K562 (cell line): ENCODE measurements around the gene VILL. TPM values are rescaled to one million over a fixed set of nuclear protein-coding genes. Genes with fewer than 3 reads are reported as not detected.

Experiments
- BACH1 ChIP-seq: fragments of 200-800 bp; sonication (Bioruptor generic); IDR thresholded peaks from 2 replicates; pipeline ENCODE4 v1.6.1; 2016; ENCODE audit warnings: missing genetic modification characterization, missing compliant biosample characterization
- CBFA2T3 ChIP-seq: fragments of 450-650 bp; IDR thresholded peaks from 2 replicates; pipeline ENCODE4 v1.6.1; 2017
- CXXC5 ChIP-seq: fragments of 250-450 bp; sonication (Bioruptor Pico); IDR thresholded peaks from 2 replicates; pipeline ENCODE4 v1.8.0; 2022; ENCODE audit warnings: inconsistent platforms, mild to moderate bottlenecking, moderate library complexity
- ETV6 ChIP-seq, 3 experiments: fragments of 150-350 bp in 1 of 3; sonication (generic) in 1 of 3; formaldehyde crosslinking in 1 of 3; IDR thresholded peaks; 2 replicates each; pipeline versions ENCODE4 v1.6.1 to v1.8.0; 2014 to 2022; ENCODE audit warnings: borderline replicate concordance in 2 of 3, low read depth in 2 of 3, antibody characterized with exemption in 1 of 3, low read length in 1 of 3, mild to moderate bottlenecking in 1 of 3, missing genetic modification reagents in 1 of 3
- LEF1 ChIP-seq: fragments of 450-650 bp; IDR thresholded peaks from 2 replicates; pipeline ENCODE4 v1.6.1; 2016; ENCODE audit warnings: mild to moderate bottlenecking
- NR3C1 ChIP-seq: sonication (generic); formaldehyde crosslinking; IDR thresholded peaks from 2 replicates; pipeline ENCODE4 v1.8.1; 2022; ENCODE audit warnings: missing genetic modification reagents
- RBM39 ChIP-seq: fragments of 200-400 bp; formaldehyde crosslinking; optimal IDR thresholded peaks from 2 replicates; pipeline ENCODE3; 2018; ENCODE audit warnings: low read depth, low read length
- RNF2 ChIP-seq: sonication (generic); IDR thresholded peaks from 2 replicates; pipeline ENCODE4 v1.6.1; 2016
- SNRNP70 ChIP-seq: fragments of 200-400 bp; formaldehyde crosslinking; optimal IDR thresholded peaks from 2 replicates; pipeline ENCODE3; 2017; ENCODE audit warnings: low read depth, low read length
- ZNF143 ChIP-seq: sonication (generic); formaldehyde crosslinking; IDR thresholded peaks from 2 replicates; pipeline ENCODE4 v1.9.0; 2022; ENCODE audit warnings: mild to moderate bottlenecking, missing genetic modification reagents
- ZNF23 ChIP-seq: fragments of 250-450 bp; sonication (Bioruptor Pico); IDR thresholded peaks from 2 replicates; pipeline ENCODE4 v1.4.0; 2020; ENCODE audit warnings: mild to moderate bottlenecking
- ZNF766 ChIP-seq: fragments of 200-800 bp; sonication (Bioruptor generic); conservative IDR thresholded peaks from 2 replicates; pipeline ENCODE4 v1.6.1; 2016; ENCODE audit warnings: missing genetic modification characterization, missing compliant biosample characterization
- polyA plus RNA-seq, 8 experiments: library from polyadenylated mRNA; depleted of rRNA in 4 of 8; stranded (reverse) in 5 of 8; unstranded in 3 of 8; fragments of >200 nt; fragmentation: Nextera tagmentation in 2 of 8; fragmentation: Illumina TruSeq in 1 of 8; extraction: Ambion mirVana in 2 of 8; extraction: Trizol in 1 of 8; gene quantifications; 2 replicates each; pipeline versions ENCODE4 v1.2.1 to v1.2.3, GENCODE V29; 2011 to 2014; ENCODE audit warnings: inconsistent platforms in 1 of 8, missing spikeins in 1 of 8
- total RNA-seq, 7 experiments: library from RNA; depleted of rRNA in 6 of 7; stranded (reverse); fragments of >200 nt in 6 of 7; fragmentation: Illumina TruSeq in 2 of 7; extraction: Trizol in 2 of 7; gene quantifications; 2 replicates each; pipeline versions ENCODE4 v1.2.1 to v1.2.3, GENCODE V29; 2011 to 2021; ENCODE audit warnings: low replicate concordance in 1 of 7
- TF ChIP-seq, protein P1 (sequence below): fragments of 450-650 bp; formaldehyde crosslinking; IDR thresholded peaks from 2 replicates; pipeline ENCODE4 v1.4.0; 2020; ENCODE audit warnings: mild to moderate bottlenecking, moderate library complexity
- TF ChIP-seq, protein P2 (sequence below): fragments of 450-650 bp; IDR thresholded peaks from 2 replicates; pipeline ENCODE4 v1.6.1; 2016; ENCODE audit warnings: mild to moderate bottlenecking
- TF ChIP-seq, protein P3 (sequence below): sonication (generic); formaldehyde crosslinking; IDR thresholded peaks from 2 replicates; pipeline ENCODE4 v1.9.0; 2022; ENCODE audit warnings: mild to moderate bottlenecking, missing genetic modification reagents
- TF ChIP-seq, protein P4 (sequence below): IDR thresholded peaks from 3 replicates; pipeline ENCODE4 v1.6.1; 2011; ENCODE audit warnings: borderline replicate concordance, mild to moderate bottlenecking, moderate library complexity; ENCODE audit not compliant: insufficient read length; ENCODE audit errors: extremely low read depth

VILL gene
- total and polyA plus RNA-seq, 9 of the 15 experiments (the other 6 are each of a cell fraction or from before 2014, with no cell fraction given) = 0.11 to 16.0 (median 8.8) TPM

DNA sequence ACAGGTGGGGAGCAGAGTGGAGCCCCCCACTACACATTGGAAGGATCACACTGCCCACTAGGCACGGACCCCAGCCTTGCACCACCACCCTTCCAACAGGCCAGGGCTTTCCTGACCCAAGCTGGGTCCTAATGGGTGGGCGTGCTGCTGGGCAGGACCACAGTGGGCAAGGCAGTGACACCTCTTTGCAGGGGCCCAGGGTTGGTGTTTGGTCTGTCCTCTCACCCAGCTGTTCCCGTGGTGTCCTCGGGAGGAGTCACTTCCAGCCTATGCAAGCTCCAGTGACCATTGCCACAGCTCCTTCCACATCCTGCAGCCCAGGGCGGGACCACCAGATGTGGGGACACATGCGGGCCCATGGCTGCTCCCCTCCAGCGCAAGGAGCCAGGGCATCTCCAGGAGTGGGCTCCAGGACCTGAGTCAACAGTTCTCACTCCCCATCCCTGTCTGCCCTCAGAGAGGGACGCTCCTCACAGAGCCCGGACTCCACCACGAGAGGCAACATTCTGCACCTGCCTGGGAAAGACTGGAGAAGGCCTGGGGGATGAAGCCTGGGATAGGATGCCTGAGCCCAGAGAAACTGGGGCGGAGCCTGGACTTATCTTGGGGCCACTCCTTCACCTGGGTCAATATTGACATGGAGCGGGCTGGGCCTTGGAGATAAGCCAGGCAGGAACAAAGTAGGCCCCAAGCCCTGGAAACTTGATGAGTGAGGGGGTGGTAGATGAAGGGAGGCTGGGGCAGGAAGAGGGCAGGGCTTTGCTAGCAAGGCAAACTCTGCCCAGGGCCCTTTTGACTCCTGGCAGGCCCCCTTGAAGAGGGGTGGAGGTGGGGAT, 3.9 kb upstream of the VILL start (continued):
- TF ChIP-seq, protein P1, sequence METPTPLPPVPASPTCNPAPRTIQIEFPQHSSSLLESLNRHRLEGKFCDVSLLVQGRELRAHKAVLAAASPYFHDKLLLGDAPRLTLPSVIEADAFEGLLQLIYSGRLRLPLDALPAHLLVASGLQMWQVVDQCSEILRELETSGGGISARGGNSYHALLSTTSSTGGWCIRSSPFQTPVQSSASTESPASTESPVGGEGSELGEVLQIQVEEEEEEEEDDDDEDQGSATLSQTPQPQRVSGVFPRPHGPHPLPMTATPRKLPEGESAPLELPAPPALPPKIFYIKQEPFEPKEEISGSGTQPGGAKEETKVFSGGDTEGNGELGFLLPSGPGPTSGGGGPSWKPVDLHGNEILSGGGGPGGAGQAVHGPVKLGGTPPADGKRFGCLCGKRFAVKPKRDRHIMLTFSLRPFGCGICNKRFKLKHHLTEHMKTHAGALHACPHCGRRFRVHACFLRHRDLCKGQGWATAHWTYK = peak; percentile 66; the same call in 1 of the 2 replicates
- TF ChIP-seq LEF1 (peak; percentile 100), ZNF23 (no peak), BACH1 (tag) (peak; percentile 41; the same call in 1 of the 2 replicates), ETV6 (IDR thresholded peaks at IDR 0.05; ENCODE audit: borderline replicate concordance in 1 of 2, low read depth in 2 of 2, low read length in 1 of 2) (0 out of 4 replicates have a peak, but pooled peaks of 1 of the 2 experiments have one; percentile 68), ETV6 (CRISPR knock-in tag; IDR thresholded peaks at IDR 0.05; ENCODE audit: borderline replicate concordance) (no peak), SNRNP70 (no peak), CXXC5 (CRISPR knock-in tag) (peak; percentile 66), ZNF766 (CRISPR knock-in tag) (peak; percentile 66; the same call in 1 of the 2 replicates), ZNF143 (no peak), NR3C1 (CRISPR knock-in tag) (no peak), CBFA2T3 (peak; percentile 99), RBM39 (peak; percentile 98), RNF2 (peak; percentile 98)
- TF ChIP-seq, protein P2, sequence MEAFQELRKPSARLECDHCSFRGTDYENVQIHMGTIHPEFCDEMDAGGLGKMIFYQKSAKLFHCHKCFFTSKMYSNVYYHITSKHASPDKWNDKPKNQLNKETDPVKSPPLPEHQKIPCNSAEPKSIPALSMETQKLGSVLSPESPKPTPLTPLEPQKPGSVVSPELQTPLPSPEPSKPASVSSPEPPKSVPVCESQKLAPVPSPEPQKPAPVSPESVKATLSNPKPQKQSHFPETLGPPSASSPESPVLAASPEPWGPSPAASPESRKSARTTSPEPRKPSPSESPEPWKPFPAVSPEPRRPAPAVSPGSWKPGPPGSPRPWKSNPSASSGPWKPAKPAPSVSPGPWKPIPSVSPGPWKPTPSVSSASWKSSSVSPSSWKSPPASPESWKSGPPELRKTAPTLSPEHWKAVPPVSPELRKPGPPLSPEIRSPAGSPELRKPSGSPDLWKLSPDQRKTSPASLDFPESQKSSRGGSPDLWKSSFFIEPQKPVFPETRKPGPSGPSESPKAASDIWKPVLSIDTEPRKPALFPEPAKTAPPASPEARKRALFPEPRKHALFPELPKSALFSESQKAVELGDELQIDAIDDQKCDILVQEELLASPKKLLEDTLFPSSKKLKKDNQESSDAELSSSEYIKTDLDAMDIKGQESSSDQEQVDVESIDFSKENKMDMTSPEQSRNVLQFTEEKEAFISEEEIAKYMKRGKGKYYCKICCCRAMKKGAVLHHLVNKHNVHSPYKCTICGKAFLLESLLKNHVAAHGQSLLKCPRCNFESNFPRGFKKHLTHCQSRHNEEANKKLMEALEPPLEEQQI = no peak
- TF ChIP-seq, protein P3, sequence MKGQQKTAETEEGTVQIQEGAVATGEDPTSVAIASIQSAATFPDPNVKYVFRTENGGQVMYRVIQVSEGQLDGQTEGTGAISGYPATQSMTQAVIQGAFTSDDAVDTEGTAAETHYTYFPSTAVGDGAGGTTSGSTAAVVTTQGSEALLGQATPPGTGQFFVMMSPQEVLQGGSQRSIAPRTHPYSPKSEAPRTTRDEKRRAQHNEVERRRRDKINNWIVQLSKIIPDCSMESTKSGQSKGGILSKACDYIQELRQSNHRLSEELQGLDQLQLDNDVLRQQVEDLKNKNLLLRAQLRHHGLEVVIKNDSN (CRISPR knock-in tag) = no peak
- TF ChIP-seq, protein P4, sequence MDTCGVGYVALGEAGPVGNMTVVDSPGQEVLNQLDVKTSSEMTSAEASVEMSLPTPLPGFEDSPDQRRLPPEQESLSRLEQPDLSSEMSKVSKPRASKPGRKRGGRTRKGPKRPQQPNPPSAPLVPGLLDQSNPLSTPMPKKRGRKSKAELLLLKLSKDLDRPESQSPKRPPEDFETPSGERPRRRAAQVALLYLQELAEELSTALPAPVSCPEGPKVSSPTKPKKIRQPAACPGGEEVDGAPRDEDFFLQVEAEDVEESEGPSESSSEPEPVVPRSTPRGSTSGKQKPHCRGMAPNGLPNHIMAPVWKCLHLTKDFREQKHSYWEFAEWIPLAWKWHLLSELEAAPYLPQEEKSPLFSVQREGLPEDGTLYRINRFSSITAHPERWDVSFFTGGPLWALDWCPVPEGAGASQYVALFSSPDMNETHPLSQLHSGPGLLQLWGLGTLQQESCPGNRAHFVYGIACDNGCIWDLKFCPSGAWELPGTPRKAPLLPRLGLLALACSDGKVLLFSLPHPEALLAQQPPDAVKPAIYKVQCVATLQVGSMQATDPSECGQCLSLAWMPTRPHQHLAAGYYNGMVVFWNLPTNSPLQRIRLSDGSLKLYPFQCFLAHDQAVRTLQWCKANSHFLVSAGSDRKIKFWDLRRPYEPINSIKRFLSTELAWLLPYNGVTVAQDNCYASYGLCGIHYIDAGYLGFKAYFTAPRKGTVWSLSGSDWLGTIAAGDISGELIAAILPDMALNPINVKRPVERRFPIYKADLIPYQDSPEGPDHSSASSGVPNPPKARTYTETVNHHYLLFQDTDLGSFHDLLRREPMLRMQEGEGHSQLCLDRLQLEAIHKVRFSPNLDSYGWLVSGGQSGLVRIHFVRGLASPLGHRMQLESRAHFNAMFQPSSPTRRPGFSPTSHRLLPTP = no peak
